GM03348 (cell line): ENCODE measurements around the gene PDE6B.

ENCODE experiments used
- DNase-seq: peaks from one replicate; pipeline ENCODE4 v3.0.0; 2012; ENCODE audit warnings: low spot score

PDE6B gene

DNA sequence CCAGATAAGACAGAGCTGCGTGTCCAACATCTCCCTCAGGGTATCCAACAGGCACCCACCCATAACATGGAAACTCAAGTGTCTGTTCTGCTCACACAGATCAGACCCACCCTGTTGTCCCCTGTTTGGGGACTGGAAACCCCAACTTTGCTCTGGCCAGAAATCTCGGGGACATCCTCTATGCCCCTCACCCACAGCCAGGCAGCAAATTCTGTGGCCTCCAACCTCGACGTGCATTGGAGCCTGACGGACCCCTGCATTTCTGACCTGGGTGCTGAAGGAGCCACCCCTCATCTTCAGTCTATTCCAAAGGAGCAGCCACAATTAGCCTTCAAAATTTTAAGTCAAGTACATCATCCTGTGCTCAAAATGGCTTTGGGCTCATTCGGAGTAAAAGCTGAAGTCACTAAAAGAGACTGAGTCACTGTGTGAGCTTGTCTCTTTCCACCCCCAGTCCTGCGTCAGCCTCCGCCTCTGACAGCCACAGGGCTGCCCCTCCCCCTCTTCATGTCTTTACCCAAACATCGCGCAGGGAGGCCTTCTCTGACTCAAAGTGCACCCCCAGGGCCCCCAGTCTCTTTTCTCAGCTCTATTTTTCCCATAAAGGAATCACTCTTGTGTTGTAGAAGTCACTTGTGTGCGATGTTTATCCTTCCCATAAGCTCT is 24.4 kb upstream of the PDE6B start:
- no peak for DNase-seq

DNA sequence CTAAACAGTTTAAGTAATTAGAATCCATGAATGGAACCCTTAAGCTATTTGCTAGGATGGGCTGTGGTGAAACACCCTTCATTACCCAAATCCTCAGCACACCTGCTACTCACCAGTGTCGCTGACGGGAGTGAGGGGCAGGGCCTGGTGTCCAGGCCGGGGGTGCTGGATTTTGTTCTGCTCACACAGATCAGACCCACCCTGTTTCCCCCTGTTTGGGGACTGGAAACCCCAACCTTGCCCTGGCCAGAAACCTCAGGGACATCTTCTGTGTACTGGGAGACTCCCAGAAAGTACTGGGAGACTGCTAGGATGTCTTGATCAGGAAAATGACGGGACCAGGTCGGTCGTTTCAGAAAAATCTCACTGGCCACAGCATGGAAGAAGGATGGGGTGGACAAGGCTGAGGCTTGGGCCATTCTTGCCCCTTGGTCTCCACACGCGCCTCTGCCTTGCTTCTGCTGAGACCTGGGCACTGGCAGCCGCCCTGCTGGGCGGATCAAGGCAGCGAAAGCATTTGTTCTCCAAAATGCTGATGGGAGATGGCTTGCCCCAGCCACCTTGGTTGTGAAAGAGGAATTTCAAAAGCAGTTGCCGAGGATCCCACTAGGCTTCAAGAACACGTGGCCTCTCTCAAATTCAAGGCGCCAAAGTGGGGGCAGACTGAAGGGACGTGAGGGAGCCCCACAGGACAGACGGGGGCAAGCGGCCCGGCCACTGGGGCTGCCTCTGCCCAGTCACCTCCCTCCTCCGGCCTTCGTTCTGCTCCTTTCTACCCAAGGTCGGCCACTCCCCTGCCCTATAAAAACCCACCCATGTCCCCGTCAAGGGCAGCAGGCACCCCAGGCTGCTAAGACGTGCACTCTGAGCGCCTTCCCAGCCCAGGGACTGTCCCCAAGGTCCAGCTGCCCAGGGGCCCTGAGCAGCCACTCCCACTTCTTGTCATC is 23.5 kb upstream of the PDE6B start:
- DNase-seq = no peak

DNA sequence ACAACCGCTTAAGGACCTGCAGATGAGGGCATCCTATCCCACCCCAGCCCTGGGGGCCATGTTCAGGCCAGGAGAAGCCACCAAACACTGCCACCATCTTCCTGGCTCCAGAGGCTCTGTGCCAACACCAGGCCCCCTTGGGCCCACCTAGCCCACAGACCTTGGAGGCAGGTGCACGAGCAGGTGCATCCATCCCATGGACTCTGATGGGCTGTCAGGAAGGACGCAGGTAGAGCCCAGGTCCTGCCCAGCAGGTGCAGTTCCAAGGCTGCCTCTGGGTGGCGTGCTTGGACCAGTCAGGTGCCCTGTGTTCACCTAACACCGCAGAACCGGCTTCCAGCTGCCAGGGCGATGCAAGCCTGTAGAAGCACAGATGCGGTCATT is 22.8 kb upstream of the PDE6B start:
- no peak for DNase-seq

DNA sequence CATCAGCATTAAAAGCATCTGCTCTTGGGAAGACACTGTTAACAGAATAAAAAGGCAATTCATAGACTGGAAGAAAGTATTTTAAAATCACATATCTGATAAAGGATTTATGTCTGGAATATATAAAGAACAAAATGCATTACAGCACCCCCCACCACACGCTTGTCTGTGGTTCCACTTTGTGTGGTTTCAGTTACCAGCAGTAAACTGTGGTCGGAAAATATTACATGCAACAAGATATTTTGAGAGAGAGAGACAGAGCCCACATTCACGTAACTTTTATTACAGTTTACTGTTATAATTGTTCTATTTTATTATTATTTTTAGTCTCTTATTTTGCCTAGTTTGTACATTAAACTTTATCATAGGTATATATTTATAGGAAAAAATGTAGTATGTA is 21.2 kb upstream of the PDE6B start:
- DNase-seq = no peak

DNA sequence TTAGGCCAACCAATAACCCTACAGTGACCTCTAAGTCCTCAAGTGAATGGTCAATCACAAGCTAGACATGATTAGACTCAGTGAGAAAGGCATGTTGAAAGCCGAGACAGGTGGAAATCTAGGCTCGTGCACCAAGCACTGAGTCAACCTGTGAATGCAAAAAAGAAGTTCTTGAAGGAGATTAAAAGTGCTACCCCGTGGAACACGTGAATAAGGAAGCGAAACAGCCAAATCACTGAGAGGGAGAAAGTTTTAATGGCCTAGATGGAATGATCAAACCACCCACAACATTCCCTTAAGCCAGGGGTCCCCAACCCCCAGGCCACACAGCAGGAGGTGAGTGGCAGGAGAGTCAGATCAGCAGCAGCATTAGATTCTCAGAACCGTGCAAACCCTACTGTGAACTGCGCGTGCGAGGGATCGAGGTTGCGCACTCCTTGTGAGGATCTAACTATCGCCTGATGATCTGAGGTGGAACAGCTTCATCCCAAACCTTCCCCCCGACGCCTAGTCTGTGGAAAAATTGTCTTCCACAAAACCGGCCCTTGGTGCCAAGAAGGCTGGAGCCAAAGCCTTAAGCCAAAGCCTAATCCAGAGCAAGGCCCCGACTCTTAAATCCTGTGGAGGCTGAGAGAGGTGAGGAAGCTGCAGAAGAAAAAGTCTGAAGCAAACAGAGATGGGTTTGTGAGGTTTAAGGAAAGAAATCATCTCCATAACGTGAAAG is 19.5 kb upstream of the PDE6B start:
- DNase-seq = no peak

DNA sequence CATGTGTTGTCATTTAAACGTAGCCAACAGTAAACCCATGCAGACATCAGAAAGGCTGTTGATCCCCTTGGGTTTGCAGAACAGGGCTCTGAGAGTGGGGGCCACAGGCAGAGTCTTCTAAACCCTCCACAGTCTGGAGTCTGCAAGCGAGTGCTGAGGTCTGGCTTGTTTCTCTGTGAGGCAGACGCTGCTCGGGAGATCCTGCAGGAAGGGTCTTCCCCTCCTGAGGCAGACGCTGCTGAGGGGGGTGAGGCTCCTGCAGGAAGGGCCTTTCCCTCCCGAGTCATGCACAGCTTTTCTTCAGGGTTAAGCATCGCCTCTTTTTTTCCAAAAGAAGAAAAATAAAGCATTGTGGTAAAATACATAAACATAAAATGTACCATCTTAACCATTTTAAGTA is 17.1 kb upstream of the PDE6B start:
- DNase-seq = no peak

DNA sequence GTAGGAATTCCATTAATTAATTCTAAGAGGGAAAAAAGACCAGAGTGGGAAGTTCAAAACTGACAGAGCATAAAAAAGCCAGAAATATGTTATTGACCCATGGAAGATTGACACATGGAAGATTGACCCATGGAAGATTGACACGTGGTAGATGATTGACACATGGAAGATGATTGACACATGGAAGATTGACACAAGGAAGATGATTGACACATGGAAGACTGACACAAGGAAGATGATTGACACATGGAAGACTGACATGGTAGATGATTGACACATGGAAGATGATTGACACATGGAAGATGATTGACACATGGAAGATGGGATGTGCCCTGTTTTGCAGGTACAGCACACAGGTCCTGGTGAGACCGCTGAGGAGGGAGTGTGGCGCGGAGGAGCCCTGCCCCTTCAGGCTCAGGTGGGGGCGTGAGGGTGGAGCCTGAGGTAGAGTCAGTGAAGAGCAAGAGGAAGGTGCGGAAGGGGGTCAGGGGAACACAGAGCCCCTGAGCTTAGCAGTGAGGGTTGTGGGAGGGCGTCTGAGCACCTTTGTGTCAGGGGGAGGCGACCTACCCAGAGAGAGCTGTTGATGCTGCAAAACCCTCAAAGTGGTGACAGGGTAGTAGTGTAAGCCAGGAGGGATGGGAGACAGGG is 15.8 kb upstream of the PDE6B start:
- DNase-seq = no peak

DNA sequence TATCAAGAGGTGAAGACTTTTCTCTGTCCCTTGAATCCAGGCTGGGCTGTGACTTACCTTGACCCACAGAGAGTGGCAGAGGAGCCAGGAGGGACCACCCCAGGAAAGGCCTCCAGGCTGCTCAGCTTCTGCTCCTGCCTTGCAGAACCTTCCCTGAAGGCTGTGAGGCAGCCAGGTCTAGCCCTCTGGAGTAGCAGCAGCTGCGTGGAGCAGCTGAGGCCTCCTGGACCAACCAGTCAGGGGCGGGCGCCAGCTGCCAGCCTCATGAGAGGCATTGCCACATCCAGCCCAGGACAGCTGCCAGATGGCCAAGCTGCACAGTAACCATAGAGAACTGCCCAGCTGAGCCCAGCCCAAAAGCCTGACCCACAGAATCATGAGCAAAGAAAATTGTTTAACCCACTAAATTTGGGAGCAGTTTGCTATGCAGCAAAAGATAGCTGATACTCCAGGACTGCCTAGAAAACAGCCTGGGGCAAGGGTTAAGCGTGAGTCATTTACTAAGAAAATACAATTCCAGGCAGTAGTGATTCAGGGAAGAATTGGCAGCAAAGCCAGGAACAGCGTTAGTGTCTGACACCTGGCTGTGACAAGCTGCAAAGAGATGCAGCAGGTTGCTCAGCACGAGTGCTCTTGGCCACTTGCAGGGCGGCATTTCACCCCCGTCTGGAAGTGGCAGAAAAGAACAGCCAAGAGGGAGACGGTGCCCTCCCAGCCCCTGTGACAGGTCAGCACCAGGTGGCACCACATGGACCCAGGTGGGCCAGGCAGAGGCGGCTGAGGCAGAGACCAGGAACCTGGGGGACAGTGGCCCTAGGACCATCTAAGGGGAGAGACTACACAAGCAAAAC is 14.7 kb upstream of the PDE6B start:
- DNase-seq = peak; percentile 40

DNA sequence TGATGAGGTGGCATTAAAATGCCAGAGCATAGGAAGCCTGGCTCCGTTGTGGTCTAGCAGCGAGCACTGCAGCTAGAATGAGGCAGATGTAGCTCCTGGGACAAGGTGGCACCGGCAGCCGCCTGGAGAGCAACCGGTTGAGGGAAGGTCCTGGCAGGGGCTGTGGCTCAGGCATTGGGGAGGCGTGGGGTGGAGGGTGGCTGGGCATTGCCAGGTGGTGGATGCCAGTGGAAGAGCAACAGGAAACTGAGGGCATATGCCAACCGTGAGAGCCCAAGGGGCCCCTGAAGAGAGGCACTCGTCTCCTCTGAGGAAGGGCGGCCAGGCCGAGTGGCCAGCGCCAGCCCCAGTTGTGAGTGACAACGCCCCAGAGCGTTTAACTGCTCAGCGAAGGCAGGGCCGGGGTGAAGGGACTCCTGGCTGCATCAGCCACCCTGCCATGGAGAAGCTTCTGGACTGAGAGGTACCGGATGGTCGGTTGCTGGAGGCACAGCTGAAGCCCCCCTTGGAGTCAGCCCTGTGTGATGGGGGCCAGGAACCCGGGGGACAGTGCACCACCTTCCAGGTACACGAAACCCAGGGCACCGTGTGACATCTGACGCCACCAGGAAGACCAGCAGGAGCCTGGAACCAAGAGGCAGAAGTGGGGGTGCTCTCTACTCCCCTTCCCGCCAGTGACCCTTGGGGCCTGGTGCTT is 13.2 kb upstream of the PDE6B start:
- DNase-seq = no peak

DNA sequence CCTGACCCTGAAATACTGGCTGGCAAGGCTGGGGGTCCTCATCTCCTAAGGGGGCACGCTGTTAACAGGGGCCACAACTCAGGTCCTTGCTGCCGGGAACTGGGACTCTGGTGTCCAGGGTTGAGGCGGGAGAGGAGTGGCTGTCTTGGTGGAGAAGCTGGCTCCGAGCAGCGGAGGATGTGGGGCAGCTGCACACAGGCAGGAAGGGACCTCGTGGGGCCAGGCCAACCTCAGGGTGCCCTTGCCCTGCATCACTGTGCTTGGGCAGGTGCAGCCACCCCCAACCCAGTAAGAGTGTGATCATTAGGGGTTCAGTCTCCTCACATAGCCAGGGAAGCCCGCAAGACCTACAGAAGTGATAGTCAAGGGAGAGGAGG is 12.6 kb upstream of the PDE6B start:
- no peak for DNase-seq

DNA sequence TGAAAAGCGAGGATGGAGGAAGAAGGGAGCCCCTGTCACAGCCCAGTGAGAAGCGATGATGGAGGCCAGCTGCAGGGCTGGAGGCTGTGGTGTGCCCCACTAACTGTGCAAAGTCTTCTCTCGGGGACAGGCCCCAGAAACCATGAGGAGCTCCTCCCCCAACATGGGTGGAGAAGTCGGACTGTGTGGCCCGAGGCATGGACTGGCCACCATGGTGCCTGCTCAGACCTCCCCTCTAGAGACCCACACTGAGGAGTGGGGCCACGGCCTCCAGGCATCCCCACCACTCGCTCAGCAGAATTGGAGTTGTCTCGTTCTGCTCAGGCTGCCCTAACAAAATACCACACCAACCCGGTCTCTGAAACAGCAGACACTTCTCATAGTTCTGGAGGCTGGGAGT is 12.2 kb upstream of the PDE6B start:
- no peak for DNase-seq

DNA sequence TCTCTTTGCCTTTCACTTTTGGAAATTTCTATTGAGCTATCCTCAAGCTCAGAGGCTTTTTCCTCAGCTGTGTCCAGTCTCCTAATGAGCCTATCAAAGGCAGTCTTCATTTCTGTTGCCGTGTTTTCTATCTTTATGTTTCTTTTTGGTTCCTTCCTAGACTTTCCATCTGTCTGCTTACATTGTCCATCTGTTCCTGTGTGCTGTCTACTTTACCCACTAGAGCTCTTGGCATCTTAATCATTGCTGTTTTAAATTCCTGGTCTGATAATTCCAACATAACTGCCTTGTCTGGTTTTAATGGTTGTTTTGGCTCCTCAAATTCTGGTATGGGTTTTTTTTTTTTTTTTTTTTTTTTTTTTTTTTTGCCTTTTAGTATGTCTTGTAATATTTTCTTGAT is 9.3 kb upstream of the PDE6B start:
- DNase-seq = no peak

DNA sequence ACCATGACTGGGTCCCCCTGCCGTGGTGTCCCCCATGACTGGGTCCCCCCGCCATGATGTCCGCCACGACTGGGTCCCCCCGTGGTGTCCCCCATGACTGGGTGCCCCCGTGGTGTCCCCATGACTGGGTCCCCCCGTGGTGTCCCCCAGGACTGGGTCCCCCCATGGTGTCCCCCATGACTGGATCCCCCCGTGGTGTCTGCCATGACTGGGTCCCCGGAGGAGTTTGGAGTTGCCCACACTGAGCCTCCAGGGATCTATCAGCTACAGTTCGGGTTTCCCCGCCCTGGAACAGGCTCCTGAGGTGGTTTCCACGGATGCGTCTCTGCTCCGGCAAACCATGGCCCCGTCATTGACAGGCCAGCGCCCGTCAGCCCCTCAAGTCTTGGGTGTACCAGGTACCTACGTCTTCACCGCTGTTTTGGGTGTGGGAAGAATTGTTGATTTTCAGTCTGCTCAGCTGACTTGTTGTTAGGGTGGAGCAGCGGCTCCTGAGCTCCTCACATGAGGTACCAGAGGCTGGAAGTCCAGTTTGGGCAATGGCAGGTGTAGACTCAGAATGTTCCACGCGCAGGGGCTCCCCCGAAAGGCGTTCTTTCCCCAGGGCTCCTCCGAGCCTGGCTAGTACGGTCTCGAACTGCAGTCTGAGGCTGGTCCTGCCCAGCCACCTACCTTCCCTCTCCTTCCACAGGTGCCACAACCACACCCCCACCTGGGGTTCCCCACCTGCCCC is 8.3 kb upstream of the PDE6B start:
- DNase-seq = no peak

DNA sequence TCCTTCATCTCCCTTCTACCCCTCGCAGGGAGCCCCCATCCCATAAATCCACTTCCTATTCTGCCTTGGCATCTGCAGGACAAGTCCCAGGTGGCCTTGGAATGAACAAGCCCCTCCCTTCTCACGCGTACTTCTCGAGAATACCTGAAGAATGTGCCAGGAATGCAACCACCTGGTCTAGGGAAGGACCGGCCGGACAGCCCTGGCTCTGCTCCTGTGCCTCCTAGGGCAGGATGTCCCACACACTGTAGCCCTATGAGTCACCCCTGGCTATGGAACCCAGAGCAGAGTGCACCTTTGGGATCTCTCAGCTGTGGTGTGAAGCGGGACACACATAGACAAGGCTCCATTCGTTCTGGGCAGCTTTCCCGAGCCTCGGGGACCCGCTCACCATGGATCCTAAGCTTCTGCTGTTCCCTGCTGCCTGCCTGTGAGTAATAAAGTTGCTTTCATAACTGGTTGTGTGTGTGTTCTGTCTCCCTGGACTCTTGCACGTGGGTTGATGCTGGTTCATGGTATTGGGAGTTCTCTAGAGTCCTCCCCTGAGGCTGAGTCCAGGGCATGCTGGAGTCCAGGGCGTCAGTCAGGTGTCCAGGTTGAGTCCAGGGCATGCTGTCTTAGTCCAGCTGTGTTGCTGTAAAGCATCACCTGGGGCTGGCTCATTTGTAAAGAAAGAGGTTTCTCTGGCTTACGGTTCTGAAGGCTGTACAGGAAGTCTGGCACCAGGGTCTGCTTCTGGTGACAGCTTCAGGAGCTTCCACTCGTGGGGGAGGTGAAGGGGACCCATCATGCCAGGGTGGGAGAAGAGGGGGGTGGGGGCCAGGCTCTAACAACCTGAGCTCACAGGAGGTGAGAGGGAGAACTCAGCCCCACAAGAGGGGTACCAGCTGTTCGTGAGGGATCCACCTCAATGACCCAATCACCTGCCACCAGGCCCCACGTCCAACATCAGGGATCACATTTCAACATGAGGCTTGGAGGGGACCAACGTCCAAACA is 7.4 kb upstream of the PDE6B start:
- DNase-seq = no peak

DNA sequence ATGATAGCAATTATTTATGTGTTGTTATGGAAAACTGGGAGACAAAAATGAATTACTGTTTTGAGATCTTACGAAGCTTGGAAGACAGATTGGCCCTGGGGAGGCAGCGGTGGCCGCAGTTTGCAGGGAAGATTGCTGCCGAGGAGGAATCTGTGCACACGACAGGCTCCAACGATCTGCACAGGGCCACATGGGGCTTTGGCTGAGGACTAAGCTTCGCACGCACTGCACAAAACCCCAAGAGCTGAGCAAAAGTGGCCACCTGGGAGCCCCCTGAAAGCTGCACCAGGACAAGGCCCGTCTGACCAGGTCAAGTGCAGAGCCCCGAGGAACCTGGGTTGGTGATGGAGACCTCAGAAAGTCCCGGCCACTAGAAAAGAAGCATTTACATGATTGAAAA is 5.2 kb upstream of the PDE6B start:
- DNase-seq = no peak

DNA sequence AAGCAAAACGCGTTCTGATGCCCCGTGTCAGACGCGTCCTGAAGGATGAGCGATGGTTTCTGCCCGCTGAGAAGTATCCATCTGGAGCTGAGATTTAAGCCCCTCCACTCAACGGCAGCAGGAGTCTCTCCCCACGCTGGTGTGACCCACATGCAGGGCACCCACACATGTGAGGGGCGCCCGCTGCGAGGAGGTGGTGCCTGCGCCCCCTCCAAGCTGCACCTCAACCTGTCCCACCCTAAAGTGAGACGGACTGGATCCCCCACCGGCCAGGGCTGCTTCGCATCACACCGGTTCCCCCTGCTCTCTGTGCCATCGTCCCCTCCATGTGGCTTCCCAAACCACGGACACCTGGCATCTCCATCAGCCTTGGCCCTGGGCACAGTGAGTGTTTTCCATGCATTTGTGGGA is 4.5 kb upstream of the PDE6B start:
- no peak for DNase-seq

DNA sequence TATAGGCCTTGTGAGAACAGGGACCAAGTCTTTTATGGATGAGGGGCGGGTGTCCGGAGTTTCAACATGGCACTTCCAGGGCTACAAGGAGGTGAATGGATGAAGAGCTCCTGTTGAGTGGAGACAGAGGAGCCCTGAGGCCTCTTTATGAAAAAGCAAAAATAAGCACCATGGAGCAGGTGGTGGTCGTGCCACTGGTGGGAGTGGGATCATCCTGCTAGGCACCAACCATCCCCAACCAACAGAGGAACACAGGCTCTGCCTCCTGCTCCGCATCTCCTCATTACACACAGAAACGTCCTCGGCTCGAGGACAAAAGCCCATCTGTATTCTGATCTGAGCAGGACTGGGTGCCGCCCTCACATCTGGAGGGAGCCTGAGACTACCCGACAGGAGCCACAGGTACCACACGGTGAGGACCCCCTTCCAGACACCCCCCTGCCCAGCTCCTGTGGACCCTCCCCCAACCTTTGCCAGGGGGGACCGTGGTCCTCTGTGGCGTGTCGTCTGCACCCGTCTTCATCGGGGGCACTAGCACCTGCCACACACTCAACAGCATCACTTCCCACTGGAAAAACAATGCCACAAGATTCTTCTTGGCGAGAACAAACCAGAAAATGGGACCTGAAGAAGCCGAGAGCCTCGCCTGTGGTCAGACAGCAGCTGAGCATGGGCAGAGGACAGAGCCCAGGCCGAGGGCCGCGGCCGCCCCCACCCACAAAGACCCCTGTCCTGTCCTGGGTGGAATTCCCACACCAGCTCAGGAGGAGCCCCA is 3.9 kb upstream of the PDE6B start:
- DNase-seq = no peak
